Left ventricle myocardium inferior (tissue), 1 donor: ENCODE measurements around the gene RCOR2. TPM values are rescaled to one million over a fixed set of nuclear protein-coding genes. Genes with fewer than 3 reads are reported as not detected.
A peak's percentile ranks its signal among the peaks of the same experiment; 100 is the strongest.

Source experiments
- DNase-seq: peaks from one replicate; pipeline ENCODE4 v3.0.0-alpha.2; 2020
- H3K27ac ChIP-seq: fragments of 200-600 bp; replicated peaks from 2 replicates; pipeline ENCODE4 v1.8.0; 2021
- H3K27me3 ChIP-seq: fragments of 200-600 bp; 2 replicates; pipeline ENCODE4 v1.8.0; 2021; ENCODE audit warnings: low read depth
- H3K36me3 ChIP-seq: fragments of 200-600 bp; 2 replicates; pipeline ENCODE4 v1.8.0; 2021
- H3K4me1 ChIP-seq: fragments of 200-600 bp; 2 replicates; pipeline ENCODE4 v1.8.0; 2021
- H3K4me3 ChIP-seq: fragments of 200-600 bp; 2 replicates; pipeline ENCODE4 v1.8.0; 2021; ENCODE audit warnings: mild to moderate bottlenecking, moderate library complexity
- H3K9me3 ChIP-seq: fragments of 200-600 bp; replicated peaks from 2 replicates; pipeline ENCODE4 v1.8.0; 2021
- CTCF ChIP-seq: fragments of 200-600 bp; IDR thresholded peaks from 2 replicates; pipeline ENCODE4 v1.8.0; 2021; ENCODE audit warnings: antibody characterized with exemption, mild to moderate bottlenecking, borderline replicate concordance
- intact Hi-C: fragments of 100-400 bp; cut with micrococcal nuclease; formaldehyde crosslinking; loops from one replicate; pipeline ENCODE4 v1.11.0; 2022
- total RNA-seq: library from RNA; stranded (reverse); fragmentation: NEBNext Ultra II Directional; extraction: Animal tissue kit (Norgen Biotek cat#: 25700); gene quantifications from one replicate; pipeline ENCODE4 v1.2.1, GENCODE V29; 2021
- donor health status: DM: no; HTN: yes; CAD: no; lungs with severe emphysema.

The RCOR2 gene
- total RNA-seq, 1 donor from 2014 or later: 10.5 TPM

GRCh38 chr11:63880403-63880790 lies 36.6 kb downstream of the RCOR2 start:
- no peaks in the 10 kb centered on the region for H3K27me3 ChIP-seq
- no peak overlapping the region for H3K4me3 ChIP-seq
- H3K27ac ChIP-seq: no peak overlapping the region
- peaks cover 86% of the 10 kb centered on the region for H3K4me1 ChIP-seq
- intact Hi-C loops: no loop called here
- no peaks in the 10 kb centered on the region for H3K9me3 ChIP-seq
- no peak for DNase-seq
- peaks cover 6% of the 10 kb centered on the region for H3K36me3 ChIP-seq
- no peak for TF ChIP-seq CTCF

- Histone ChIP-seq H3K4me1 (peaks cover 86% of the 10 kb centered on the region), H3K36me3 (peaks cover 6% of the 10 kb centered on the region), H3K27me3 (no peaks in the 10 kb centered on the region), H3K4me3 (no peak overlapping the region), H3K9me3 (no peaks in the 10 kb centered on the region), H3K27ac (peak overlapping the region; percentile 1)
- TF ChIP-seq CTCF: no peak
- no peak for DNase-seq
- intact Hi-C loops: no loop called here
These were observed 37.2 kb downstream of the RCOR2 start for GRCh38 chr11:63879598-63880402.

DNA sequence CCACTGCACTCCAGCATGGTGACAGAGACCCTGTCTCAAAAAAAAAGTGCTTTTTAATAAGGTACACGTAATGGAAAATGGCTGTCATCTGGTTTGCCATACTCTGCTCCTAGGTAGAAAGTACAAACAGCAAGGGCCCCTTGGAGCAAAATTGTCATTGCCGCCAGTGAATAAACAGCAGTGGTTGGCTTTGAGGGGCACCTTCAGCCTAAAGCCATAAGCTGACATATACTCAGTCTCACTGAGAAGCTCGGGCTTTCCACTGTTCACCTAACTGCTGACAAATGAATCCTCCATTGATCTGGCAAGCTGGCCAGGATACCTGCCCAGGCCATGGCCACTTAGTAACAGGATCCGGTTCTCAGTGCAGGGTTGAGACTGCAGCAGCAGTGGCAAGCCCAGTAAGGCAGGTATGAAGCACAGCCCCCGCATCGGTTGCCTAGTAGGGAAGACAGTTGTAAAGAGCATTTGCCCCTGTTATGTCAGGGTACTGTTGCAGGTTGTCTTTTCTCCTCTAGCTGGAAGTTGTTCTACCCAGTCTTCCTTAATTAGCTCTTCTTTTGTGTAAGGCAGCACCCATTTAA lies 39.2 kb downstream of the RCOR2 start:
- Histone ChIP-seq H3K4me1 (peaks cover 86% of the 10 kb centered on the region), H3K27me3 (no peaks in the 10 kb centered on the region), H3K27ac (no peak overlapping the region), H3K36me3 (peaks cover 6% of the 10 kb centered on the region), H3K4me3 (no peak overlapping the region), H3K9me3 (no peaks in the 10 kb centered on the region)
- no peak for TF ChIP-seq CTCF
- intact Hi-C loops: no loop called here
- DNase-seq: no peak

GRCh38 chr11:63876616-63877015 lies 40.3 kb downstream of the RCOR2 start:
- Histone ChIP-seq H3K27ac (peak overlapping the region; percentile 88), H3K9me3 (no peaks in the 10 kb centered on the region), H3K36me3 (peaks cover 6% of the 10 kb centered on the region), H3K4me1 (peaks cover 91% of the 10 kb centered on the region), H3K4me3 (no peak overlapping the region), H3K27me3 (no peaks in the 10 kb centered on the region)
- no peak for TF ChIP-seq CTCF
- intact Hi-C loops: no loop called here
- no peak for DNase-seq

DNA sequence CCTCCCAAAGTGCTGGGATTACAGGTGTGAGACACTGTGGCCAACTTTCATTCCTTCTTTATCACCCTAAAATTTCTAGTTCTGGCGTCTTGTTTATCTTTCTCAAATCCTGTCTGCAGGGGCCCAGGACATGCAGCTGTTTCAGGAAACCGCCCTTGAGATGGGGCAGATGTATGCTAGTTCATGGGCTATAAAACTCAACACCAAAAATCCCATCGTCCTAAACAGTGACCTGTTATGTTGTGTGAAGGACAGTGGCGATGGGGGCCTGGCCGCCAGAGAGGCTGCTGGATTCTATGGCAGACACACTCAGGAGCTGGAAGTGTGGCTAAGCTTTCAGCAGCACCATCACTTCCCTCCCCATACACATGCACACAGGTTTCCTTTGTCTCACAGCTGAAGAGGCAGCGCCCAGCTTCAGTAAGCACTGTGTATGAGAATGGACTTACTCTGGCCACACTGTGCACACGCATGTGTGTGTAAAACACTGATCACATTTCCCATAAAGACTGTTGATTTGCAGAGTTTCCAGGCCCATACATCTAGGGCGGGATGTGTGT lies 41.4 kb downstream of the RCOR2 start:
- no peaks in the 10 kb centered on the region for H3K27me3 ChIP-seq
- H3K4me3 ChIP-seq: no peak overlapping the region
- no peaks in the 10 kb centered on the region for H3K9me3 ChIP-seq
- TF ChIP-seq CTCF: no peak
- H3K27ac ChIP-seq: peak overlapping the region; percentile 88
- H3K4me1 ChIP-seq: peaks cover 98% of the 10 kb centered on the region
- peaks cover 6% of the 10 kb centered on the region for H3K36me3 ChIP-seq
- DNase-seq: no peak
- intact Hi-C loops: no loop called here
